ENCODE measurements around the gene PLD1. TPM values are rescaled to one million over a fixed set of nuclear protein-coding genes. Genes with fewer than 3 reads are reported as not detected.
"Not testable (repeated sequence)": the region's sequence is repeated elsewhere in the genome, so short reads cannot be mapped to it uniquely, and the experiment has no call there.

PLD1 gene
- total RNA-seq, 4 donors from 2014 or later = 52.1 to 88.3 (median 77.4) TPM

- intact Hi-C loops (cut with DNase I; ENCODE audit: low total_unique reads) = no loop called here
- TF ChIP-seq POLR2A (IDR thresholded peaks at IDR 0.05) (no peak), POLR2AphosphoS5 (IDR thresholded peaks at IDR 0.05) (no peak), EP300 (IDR thresholded peaks at IDR 0.05; ENCODE audit: low read depth) (no peak), CTCF (IDR thresholded peaks at IDR 0.05) (no peak)
- no peak overlapping the region for H3K4me3 ChIP-seq
- H3K27ac ChIP-seq = no peak overlapping the region
- in situ Hi-C loops (cut with MboI; ENCODE audit: low pct_ligation_motif_present in 1 of 4, low pct_unique_long_range_greater_than_20kb in 1 of 4, low sequenced_read_pairs in 3 of 4) = no loop called here
- H3K4me1 ChIP-seq = peaks cover 0 to 30% (median 12%) of the 10 kb centered on the region in 4 donors
- WGBS, 2 donors (ENCODE audit: low coverage in 1 of 2) = 82% methylated on average over 6 of the region's 6 CpGs; no CpG with 5 or more reads in 1 of the 2 donors
- H3K9me3 ChIP-seq = no peaks in the 10 kb centered on the region
- no peaks in the 10 kb centered on the region for H3K27me3 ChIP-seq
- DNase-seq = no peak
- peaks cover 0 to 11% (median 0%) of the 10 kb centered on the region in 4 donors for H3K36me3 ChIP-seq
Measured at GRCh38 chr3:171696805-171697204, 113.5 kb downstream of the PLD1 start.

GRCh38 chr3:171695426-171695825, 114.9 kb downstream of the PLD1 start:
- H3K9me3 ChIP-seq = no peaks in the 10 kb centered on the region
- peak overlapping the region in 3 of 4 donors; percentile 38 to 55 (median 49) for H3K27ac ChIP-seq
- no peaks in the 10 kb centered on the region for H3K27me3 ChIP-seq
- in situ Hi-C loops (cut with MboI; ENCODE audit: low pct_ligation_motif_present in 1 of 4, low pct_unique_long_range_greater_than_20kb in 1 of 4, low sequenced_read_pairs in 3 of 4) = no loop called here
- no peak overlapping the region for H3K4me3 ChIP-seq
- no peak for TF ChIP-seq CTCF (IDR thresholded peaks at IDR 0.05)
- TF ChIP-seq POLR2A (IDR thresholded peaks at IDR 0.05) = no peak
- TF ChIP-seq EP300 (IDR thresholded peaks at IDR 0.05; ENCODE audit: low read depth) = no peak
- no peak for TF ChIP-seq POLR2AphosphoS5 (IDR thresholded peaks at IDR 0.05)
- peaks cover 0 to 11% (median 0%) of the 10 kb centered on the region in 4 donors for H3K36me3 ChIP-seq
- 48 to 60% methylated on average over 1 of the region's 1 CpG for WGBS, 2 donors (ENCODE audit: low coverage in 1 of 2)
- intact Hi-C loops (cut with DNase I; ENCODE audit: low total_unique reads) = no loop called here
- H3K4me1 ChIP-seq = peaks cover 0 to 37% (median 12%) of the 10 kb centered on the region in 4 donors
- no peak for DNase-seq

GRCh38 chr3:171694888-171695287, 115.4 kb downstream of the PLD1 start:
- no peaks in the 10 kb centered on the region for H3K9me3 ChIP-seq
- WGBS, 2 donors (ENCODE audit: low coverage in 1 of 2) = 50 to 66% methylated on average over 1 of the region's 1 CpG
- H3K36me3 ChIP-seq = peaks cover 0 to 11% (median 0%) of the 10 kb centered on the region in 4 donors
- DNase-seq = no peak
- no peaks in the 10 kb centered on the region for H3K27me3 ChIP-seq
- peaks cover 0 to 37% (median 12%) of the 10 kb centered on the region in 4 donors for H3K4me1 ChIP-seq
- H3K27ac ChIP-seq = peak overlapping the region in 3 of 4 donors; percentile 38 to 55 (median 49)
- TF ChIP-seq POLR2AphosphoS5 (IDR thresholded peaks at IDR 0.05) = peak in 2 of 3 donors; percentile 10 to 32
- no peak for TF ChIP-seq POLR2A (IDR thresholded peaks at IDR 0.05)
- intact Hi-C loops (cut with DNase I; ENCODE audit: low total_unique reads) (no loop called here), in situ Hi-C loops (cut with MboI; ENCODE audit: low pct_ligation_motif_present in 1 of 4, low pct_unique_long_range_greater_than_20kb in 1 of 4, low sequenced_read_pairs in 3 of 4) (no loop called here)
- H3K4me3 ChIP-seq = no peak overlapping the region

GRCh38 chr3:171692551-171692950, 117.7 kb downstream of the PLD1 start:
- WGBS, 2 donors (ENCODE audit: low coverage in 1 of 2) = 90 to 95% methylated on average over 6 to 9 of the region's 9 CpGs
- H3K36me3 ChIP-seq; H3K27ac ChIP-seq; H3K9me3 ChIP-seq; DNase-seq; H3K27me3 ChIP-seq; H3K4me3 ChIP-seq; intact Hi-C loops (cut with DNase I; ENCODE audit: low total_unique reads); in situ Hi-C loops (cut with MboI; ENCODE audit: low pct_ligation_motif_present in 1 of 4, low pct_unique_long_range_greater_than_20kb in 1 of 4, low sequenced_read_pairs in 3 of 4): not testable (repeated sequence)
- H3K4me1 ChIP-seq = peaks cover 0 to 40% (median 13%) of the 10 kb centered on the region in 4 donors

- H3K36me3 ChIP-seq = peaks cover 0 to under 1% (median 0%) of the 10 kb centered on the region in 4 donors
- H3K27me3 ChIP-seq = no peaks in the 10 kb centered on the region
- no peaks in the 10 kb centered on the region for H3K9me3 ChIP-seq
- DNase-seq = no peak
- in situ Hi-C loops (cut with MboI; ENCODE audit: low pct_ligation_motif_present in 1 of 4, low pct_unique_long_range_greater_than_20kb in 1 of 4, low sequenced_read_pairs in 3 of 4) = no loop called here
- H3K4me1 ChIP-seq = peaks cover 0 to 36% (median 11%) of the 10 kb centered on the region in 4 donors
- intact Hi-C loops (cut with DNase I; ENCODE audit: low total_unique reads) = no loop called here
- no peak overlapping the region for H3K4me3 ChIP-seq
- TF ChIP-seq POLR2A (IDR thresholded peaks at IDR 0.05) (no peak), POLR2AphosphoS5 (IDR thresholded peaks at IDR 0.05) (no peak), CTCF (IDR thresholded peaks at IDR 0.05) (no peak), EP300 (IDR thresholded peaks at IDR 0.05; ENCODE audit: low read depth) (no peak)
- H3K27ac ChIP-seq = no peak overlapping the region
- WGBS, 2 donors (ENCODE audit: low coverage in 1 of 2) = 91 to 93% methylated on average over 1 of the region's 1 CpG
Measured at GRCh38 chr3:171691485-171691884, 118.8 kb downstream of the PLD1 start.

Data from transverse colon (tissue), 4 donors.